Fibroblast of peridontal ligament (primary cell): Measurements from ENCODE around the gene RAMP1.
"Not testable (repeated sequence)": the region's sequence is repeated elsewhere in the genome, so short reads cannot be mapped to it uniquely, and the experiment has no call there.

Experiments
- DNase-seq: peaks from one replicate; pipeline ENCODE4 v3.0.0-alpha.2; 2010; ENCODE audit errors: extremely low read depth

Gene RAMP1

DNA sequence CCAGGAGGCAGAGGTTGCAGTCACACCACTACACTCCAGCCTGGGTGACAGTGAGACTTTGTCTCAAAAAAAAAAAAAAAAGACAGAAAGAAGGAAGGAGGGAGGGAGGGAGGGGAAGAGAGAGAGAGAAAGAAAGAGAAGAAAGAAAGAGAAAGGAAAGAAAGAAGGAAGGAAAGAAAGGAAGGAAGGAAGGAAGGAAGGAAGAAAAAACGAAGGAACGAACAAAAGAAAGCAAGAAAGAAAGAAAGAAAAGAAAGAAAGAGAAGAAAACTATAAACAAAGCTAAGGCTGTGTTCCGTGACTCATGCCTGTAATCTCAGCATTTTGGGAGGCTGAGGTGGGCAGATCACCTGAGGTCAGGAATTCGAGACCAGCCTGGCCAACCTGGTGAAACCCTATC, 91.9 kb downstream of the RAMP1 start:
- DNase-seq, result not testable (repeated sequence)

DNA sequence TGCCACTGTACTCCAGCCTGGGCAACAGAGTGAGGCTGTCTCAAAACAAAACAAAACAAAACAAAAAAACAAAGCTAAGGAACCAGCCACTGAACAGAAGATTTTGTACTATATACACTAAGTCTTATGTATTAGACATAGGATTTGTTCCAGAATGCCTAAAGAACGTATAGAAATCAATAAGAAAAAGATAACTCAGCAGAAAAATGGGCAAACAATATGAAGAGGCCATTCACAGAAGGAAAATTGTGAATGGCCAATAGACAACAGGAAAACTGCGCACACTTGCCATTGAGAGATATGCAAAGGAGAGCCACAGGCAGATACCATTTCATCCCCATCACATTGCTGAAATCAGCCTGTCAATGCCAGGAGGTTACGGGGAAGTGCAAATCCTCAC, 92.5 kb downstream of the RAMP1 start:
- DNase-seq, result no peak

DNA sequence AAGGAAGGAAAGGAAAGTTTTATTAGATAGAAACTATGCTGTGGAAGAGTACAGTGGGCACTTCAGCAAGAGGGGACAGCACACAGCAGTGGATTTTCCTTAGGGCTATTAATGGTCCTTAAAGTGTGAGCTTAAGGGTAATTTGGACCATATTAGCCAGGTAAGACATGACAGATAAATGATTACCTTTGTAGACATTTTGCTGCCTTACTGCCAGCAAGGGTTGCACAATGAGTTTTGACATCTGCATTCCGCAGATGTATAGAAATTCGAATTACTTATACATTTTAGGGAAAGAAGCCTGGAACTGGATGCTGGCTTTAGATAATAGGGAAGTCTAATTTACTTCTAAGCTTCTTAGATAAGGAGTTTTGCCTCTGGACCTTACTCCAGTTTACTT, 93.4 kb downstream of the RAMP1 start:
- DNase-seq, result no peak

DNA sequence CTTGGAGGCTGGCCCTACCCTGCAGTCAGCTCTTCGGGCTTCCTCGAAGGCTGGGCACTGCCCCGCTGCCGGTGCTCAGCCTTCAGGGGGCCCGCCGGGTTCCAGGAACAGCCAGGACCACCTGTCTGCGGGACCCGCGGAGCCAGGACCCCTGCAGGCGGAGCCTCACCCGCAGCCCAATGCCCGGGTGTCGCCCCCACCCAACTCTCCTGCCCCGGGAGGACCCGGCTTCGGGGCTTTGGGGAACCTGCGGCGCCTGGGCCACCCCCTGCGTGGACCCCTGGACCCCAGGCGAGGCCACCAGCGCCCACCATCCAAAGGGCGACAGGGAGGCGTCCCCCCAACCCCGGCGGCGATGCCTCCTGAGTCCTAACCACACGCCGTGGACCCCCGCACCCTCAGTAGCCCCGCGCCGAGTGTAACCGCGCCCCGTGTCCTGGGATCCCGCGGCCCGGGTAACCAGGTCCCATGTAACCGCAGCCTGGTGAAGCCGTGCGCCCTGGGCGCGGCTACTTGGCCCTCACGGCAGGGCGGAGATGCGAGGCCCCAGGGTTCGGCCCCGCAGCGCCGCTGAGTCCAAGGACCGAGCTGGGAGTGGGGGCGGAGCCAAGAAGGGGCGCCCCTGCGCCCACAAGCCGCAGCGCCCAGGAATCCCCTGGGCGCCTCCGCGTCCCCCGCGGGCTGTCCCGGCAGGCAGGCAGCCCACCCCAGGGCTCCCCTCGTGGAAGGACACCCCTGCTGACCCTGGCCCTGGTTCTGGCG, 96.4 kb downstream of the RAMP1 start:
- DNase-seq, result no peak

- no peak for DNase-seq
These were observed 96.9 kb downstream of the RAMP1 start for GRCh38 chr2:237956402-237956736.

GRCh38 chr2:237961637-237962036, 102.2 kb downstream of the RAMP1 start:
- DNase-seq, result no peak
